Fibroblast of skin of left quadriceps (primary cell): ENCODE measurements around the gene DENND5A.
A peak's percentile ranks its signal among the peaks of the same experiment; 100 is the strongest.

Experiments used
- DNase-seq, 2 experiments: peaks; one replicate each; pipeline ENCODE4 v3.0.0-alpha.2; 2013; ENCODE audit warnings: low read depth in 2 of 2

The DENND5A gene

GRCh38 chr11:9265211-9266131 is at the start of gene DENND5A:
TSS of gene DENND5A (minus strand) at chr11:9265350. CDS start at chr11:9265069, 281 bp downstream.
- peak; percentile 64 to 70 for DNase-seq

GRCh38 chr11:9314291-9315077 is 49.3 kb upstream of the DENND5A start, which contains the start of gene TMEM41B:
TSS of gene TMEM41B (minus strand) at chr11:9314593. CDS start at chr11:9314441, 152 bp downstream.
- peak; percentile 98 for DNase-seq

GRCh38 chr11:9313648-9314290 is 48.6 kb upstream of the DENND5A start:
- DNase-seq, result no peak

GRCh38 chr11:9310485-9311090 is 45.4 kb upstream of the DENND5A start:
- no peak for DNase-seq

GRCh38 chr11:9304178-9304577 is 39.0 kb upstream of the DENND5A start:
- no peak for DNase-seq

- no peak for DNase-seq
These were observed 37.3 kb upstream of the DENND5A start for GRCh38 chr11:9302448-9302847.

- no peak for DNase-seq
These were observed 36.6 kb upstream of the DENND5A start for GRCh38 chr11:9301720-9302119.

- DNase-seq, result no peak
These were observed 28.5 kb upstream of the DENND5A start for GRCh38 chr11:9293646-9294045.

GRCh38 chr11:9285850-9286587 is 20.9 kb upstream of the DENND5A start:
- no peak for DNase-seq

GRCh38 chr11:9280655-9281301 is 15.6 kb upstream of the DENND5A start:
- peak; percentile 57 to 59 for DNase-seq

GRCh38 chr11:9277176-9277575 is 12.0 kb upstream of the DENND5A start:
- no peak for DNase-seq

- DNase-seq, result no peak
These were observed 11.4 kb upstream of the DENND5A start for GRCh38 chr11:9276571-9276970.

GRCh38 chr11:9274499-9275258 is 9.5 kb upstream of the DENND5A start:
- no peak for DNase-seq

GRCh38 chr11:9273376-9274336 is 8.5 kb upstream of the DENND5A start:
- peak; percentile 72 for DNase-seq

GRCh38 chr11:9269492-9270013 is 4.4 kb upstream of the DENND5A start:
- no peak for DNase-seq

GRCh38 chr11:9267680-9268079 is 2.5 kb upstream of the DENND5A start:
- no peak for DNase-seq

GRCh38 chr11:9266926-9267325 is 1.8 kb upstream of the DENND5A start:
- no peak for DNase-seq

- DNase-seq, result no peak
These were observed 1.1 kb upstream of the DENND5A start for GRCh38 chr11:9266132-9266736.
